Stimulated activated CD4-positive, alpha-beta T cell treated with anti-CD3 and anti-CD28 coated beads, Interleukin-15, amount 100 ng/mL, for 24 hours (primary cell): Measurements from ENCODE around the gene SERINC4.
"Not testable (repeated sequence)": the region's sequence is repeated elsewhere in the genome, so short reads cannot be mapped to it uniquely, and the experiment has no call there.

Experiments
- DNase-seq: peaks from one replicate; pipeline ENCODE4 v3.0.0-alpha.2; 2020

SERINC4 gene

GRCh38 chr15:43799945-43800285 lies at the start of gene SERINC4:
TSS of gene SERINC4 (minus strand) at chr15:43800220. CDS start at chr15:43799986, 234 bp downstream.
- DNase-seq = no peak

DNA sequence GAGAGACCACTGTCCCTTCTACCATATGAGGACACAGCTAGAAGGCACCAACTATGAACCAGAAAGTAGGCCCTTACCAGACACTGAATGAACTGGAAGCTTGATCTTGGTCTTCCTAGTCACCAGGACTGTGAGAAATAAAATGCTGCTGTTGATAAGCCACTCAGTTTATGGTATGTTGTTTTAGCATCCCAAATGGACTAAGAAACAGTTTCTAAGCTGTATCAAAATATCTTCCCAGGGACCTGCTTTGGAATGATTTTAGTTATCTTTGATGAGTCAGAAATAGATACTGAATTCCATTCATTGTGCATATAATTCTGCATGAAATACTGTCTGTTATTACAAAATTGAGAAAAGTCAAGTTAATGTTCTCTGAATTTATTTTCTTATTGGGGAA lies 45.4 kb upstream of the SERINC4 start:
- no peak for DNase-seq

GRCh38 chr15:43832485-43832884 lies 32.5 kb upstream of the SERINC4 start:
- DNase-seq = not testable (repeated sequence)

DNA sequence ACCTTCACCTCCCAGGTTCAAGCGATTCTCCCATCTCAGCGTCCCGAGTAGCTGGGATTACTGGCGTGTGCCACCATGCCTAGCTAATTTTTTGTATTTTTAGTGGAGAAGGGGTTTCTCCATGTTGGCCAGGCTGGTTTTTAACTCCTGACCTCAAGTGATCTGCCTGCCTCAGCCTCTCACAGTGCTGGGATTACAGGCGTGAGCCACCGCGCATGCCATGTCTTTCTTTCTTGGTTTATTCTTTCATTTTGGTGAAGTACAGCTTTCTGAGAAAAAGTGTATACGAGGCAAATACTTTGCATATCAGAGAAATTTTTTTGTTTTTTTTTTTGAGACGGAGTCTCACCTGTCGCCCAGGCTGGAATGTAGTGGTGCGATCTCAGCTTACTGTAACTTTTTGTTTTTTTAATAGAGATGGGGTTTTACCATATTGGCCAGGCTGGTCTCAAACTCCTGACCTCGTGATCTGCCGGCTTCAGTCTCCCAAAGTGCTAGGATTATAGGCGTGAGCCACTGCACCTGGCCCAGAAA lies 31.6 kb upstream of the SERINC4 start:
- not testable (repeated sequence) for DNase-seq

GRCh38 chr15:43830691-43831275 lies 30.8 kb upstream of the SERINC4 start:
- not testable (repeated sequence) for DNase-seq

GRCh38 chr15:43829951-43830540 lies 30.0 kb upstream of the SERINC4 start:
- not testable (repeated sequence) for DNase-seq

GRCh38 chr15:43828061-43828657 lies 28.1 kb upstream of the SERINC4 start:
- peak; percentile 40 for DNase-seq

DNA sequence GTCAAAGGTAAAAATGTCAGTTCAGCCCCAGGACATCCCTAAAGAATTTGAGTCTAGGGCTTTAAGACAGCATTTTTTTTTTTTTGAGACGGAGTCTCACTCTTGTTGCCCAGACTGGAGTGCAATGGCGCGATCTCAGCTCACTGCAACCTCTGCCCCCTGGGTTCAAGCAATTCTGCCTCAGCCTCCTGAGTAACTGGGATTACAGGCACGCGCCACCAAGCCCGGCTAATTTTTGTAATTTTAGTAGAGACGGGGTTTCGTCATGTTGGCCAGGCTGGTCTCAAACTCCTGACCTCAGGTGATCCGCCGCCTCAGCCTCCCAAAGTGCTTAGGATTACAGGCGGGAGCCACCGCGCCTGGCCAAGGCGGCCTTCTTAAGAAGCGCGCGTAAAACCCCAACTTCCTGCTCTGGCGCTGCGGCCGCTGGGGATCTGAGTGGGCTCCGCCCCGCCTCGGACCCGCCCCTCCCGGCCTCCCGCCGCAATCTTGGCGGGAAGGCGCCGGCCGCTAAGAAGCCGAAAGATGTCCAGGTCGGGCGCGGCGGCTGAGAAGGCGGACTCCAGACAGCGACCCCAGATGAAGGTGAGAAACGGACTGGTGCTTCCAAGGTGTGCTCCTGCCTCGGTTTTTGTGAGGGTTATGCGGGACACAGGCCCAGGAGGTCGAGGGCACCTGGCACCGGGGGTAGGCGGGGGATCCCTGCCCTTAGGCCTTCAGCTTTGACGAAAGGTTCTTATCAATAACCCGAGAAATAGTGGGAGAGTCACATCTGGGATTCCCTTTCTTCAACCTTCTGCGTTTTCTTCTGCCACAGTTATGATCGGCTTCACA lies 26.7 kb upstream of the SERINC4 start, which contains the start of gene WDR76:
Gene WDR76, plus strand, starts transcription at position 495 of the 834 bp plus-strand sequence. Its CDS starts 31 bp downstream, at position 526.
- peak; percentile 92 for DNase-seq

- DNase-seq = no peak
These were observed 26.0 kb upstream of the SERINC4 start for GRCh38 chr15:43826029-43826507.

GRCh38 chr15:43825305-43825704 lies 25.3 kb upstream of the SERINC4 start:
- peak; percentile 15 for DNase-seq

GRCh38 chr15:43824302-43825246 lies 24.6 kb upstream of the SERINC4 start, which contains the start of gene MFAP1:
TSS of gene MFAP1 (minus strand) at chr15:43824690. CDS start at chr15:43824569, 121 bp downstream.
- DNase-seq = peak; percentile 94

- DNase-seq = no peak
These were observed 21.5 kb upstream of the SERINC4 start for GRCh38 chr15:43821505-43821904.

GRCh38 chr15:43815064-43815463 lies 15.0 kb upstream of the SERINC4 start:
- not testable (repeated sequence) for DNase-seq

DNA sequence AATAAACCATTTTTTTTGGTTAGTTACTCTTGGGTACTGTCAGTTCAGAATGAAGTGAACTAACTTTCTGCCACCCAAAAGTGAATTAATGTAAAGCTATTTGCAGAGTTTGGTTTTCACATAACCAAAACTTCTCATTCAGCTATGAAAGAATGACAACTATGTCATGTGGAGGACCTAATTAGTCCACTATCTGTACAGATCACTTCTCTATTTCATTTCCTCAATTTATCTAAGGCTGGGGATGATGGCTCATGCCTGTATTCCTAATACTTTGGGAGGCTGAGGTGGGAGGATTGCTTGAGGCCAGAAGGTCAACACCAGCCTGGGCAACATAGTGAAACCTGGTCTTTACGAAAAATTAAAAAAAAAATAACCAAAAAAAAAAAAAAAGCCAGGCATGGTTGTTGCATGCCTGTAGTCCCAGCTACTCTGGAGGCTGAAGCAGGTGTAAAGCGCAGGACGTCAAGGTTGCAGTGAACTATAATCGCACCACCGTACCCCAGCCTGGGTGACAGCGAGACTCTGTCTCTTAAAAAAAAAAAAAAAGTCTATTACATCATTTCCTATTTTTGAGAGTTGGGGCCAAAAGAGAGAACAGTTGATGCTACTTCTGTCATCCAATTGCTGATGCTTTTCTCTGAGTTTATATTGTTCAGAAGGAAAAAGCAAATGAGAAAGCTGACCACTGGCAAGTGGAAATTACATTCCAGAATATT lies 9.1 kb upstream of the SERINC4 start:
- DNase-seq = no peak

DNA sequence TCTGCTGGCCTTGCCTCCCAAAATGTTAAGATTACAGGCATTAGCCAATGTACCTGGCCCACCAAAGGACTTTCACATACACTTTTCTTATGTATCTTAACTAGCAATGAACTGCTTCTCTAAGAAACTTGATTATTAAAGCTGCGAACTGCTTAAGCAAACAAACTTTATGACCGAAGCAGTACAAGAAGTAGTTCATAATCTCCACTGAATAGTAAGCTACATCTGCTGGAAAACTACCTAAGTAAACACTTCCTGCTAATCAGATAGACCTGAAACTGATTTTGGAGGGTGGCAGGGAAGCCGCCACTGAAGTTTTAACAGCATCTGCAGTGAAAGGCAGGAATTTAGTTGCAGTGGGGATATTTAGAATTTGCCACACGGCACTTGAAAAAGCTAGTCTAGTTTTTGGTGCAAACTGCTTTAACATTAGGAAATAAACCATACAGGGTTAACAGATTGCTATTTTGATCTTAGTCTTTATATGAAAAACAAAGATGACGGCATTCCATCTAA lies 8.5 kb upstream of the SERINC4 start:
- no peak for DNase-seq

GRCh38 chr15:43802676-43803075 lies 2.7 kb upstream of the SERINC4 start:
- not testable (repeated sequence) for DNase-seq

DNA sequence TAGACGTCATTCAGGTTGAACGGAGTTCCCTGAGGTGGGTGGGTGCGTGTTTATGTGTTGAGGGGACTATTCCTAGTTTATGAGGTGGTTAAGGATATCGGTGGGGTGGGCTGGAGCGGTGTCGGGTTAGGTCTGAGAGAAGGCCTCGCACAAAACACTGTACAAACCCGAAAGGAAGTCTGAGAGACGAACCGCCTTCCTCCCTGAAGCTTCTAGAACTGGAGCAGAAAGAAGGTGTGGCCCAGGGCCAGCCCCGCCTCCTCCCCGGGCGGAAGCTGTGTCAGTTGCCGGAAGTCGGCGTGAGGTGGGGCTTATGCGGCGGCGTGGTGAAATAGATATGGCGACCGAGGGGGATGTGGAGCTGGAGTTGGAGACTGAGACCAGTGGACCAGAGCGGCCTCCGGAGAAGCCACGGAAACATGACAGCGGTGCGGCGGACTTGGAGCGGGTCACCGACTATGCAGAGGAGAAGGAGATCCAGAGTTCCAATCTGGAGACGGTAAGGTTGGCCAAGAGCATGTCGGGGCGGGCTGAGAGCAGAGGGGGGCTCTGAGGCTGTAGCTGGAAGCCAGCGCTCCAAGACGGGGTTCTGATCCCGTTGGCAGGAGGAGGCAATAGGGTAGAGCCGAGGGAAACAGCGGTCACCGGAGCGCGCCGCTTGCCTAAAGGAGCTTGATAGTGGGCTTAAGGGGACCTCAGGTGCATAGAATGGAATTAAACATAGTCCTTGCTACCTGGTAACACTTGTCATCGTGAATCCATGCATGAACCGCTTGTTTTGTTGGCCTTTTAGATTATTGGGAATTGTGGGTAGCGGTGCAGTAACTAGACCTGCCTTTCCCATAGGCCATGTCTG lies 494 bp upstream of the SERINC4 start, which contains the start of gene HYPK:
Gene HYPK, plus strand, starts transcription at position 314 of the 856 bp plus-strand sequence. Its CDS starts 24 bp downstream, at position 338.
- peak; percentile 94 for DNase-seq

- no peak for DNase-seq
These were observed 643 bp downstream of the SERINC4 start for GRCh38 chr15:43799209-43799944.

- no peak for DNase-seq
These were observed 3.5 kb downstream of the SERINC4 start for GRCh38 chr15:43796566-43796965.
